ENCODE measurements around the gene PTBP1.
"Not testable (repeated sequence)": the region's sequence is repeated elsewhere in the genome, so short reads cannot be mapped to it uniquely, and the experiment has no call there.

The PTBP1 gene

GRCh38 chr19:853614-854220, 56.5 kb downstream of the PTBP1 start:
- not testable (repeated sequence) for DNase-seq (ENCODE audit: low spot score)

GRCh38 chr19:854549-854948, 57.3 kb downstream of the PTBP1 start:
- DNase-seq (ENCODE audit: low spot score): no peak

- DNase-seq (ENCODE audit: low spot score): no peak
Measured at GRCh38 chr19:855142-855541, 57.9 kb downstream of the PTBP1 start.

- no peak for DNase-seq (ENCODE audit: low spot score)
Measured at GRCh38 chr19:855566-856120, 58.4 kb downstream of the PTBP1 start.

GRCh38 chr19:858284-858683, 61.0 kb downstream of the PTBP1 start:
- DNase-seq (ENCODE audit: low spot score): no peak

GRCh38 chr19:858868-859843, 61.9 kb downstream of the PTBP1 start, which contains the start of gene CFD:
Gene CFD (plus strand): TSS chr19:859664. CDS start chr19:859690, 26 bp downstream.
- DNase-seq (ENCODE audit: low spot score): no peak

- DNase-seq (ENCODE audit: low spot score): no peak
Measured at GRCh38 chr19:861141-861755, 64.0 kb downstream of the PTBP1 start.
